Left lung (tissue), 10 donors: ENCODE data around the gene DBNL. TPM values are rescaled to one million over a fixed set of nuclear protein-coding genes. Genes with fewer than 3 reads are reported as not detected.

Experiments used
- ATAC-seq: fragments of 200-7000 bp; cut with Tn5 transposase; one replicate; pipeline ENCODE4 v1.9.1; 2020; ENCODE audit warnings: moderate library complexity
- DNase-seq, 4 donors: peaks; one replicate each; pipeline ENCODE4 v3.0.0-alpha.2; 2013 to 2020
- H3K27ac ChIP-seq, 2 donors: fragments of 200-600 bp; sonication (generic) in 1 of 2; one replicate each; pipeline versions ENCODE4 v1.5.0 to v1.8.0; 2020 to 2021
- H3K27me3 ChIP-seq, 2 donors: fragments of 200-600 bp; sonication (generic) in 1 of 2; one replicate each; pipeline versions ENCODE4 v1.5.0 to v1.8.0; 2020 to 2021
- H3K36me3 ChIP-seq, 2 donors: fragments of 200-600 bp; sonication (generic) in 1 of 2; one replicate each; pipeline versions ENCODE4 v1.5.0 to v1.8.0; 2020 to 2021
- H3K4me1 ChIP-seq, 2 donors: fragments of 200-600 bp; one replicate each; pipeline ENCODE4 v1.8.0; 2021
- H3K4me3 ChIP-seq, 2 donors: fragments of 200-600 bp; sonication (generic) in 1 of 2; one replicate each; pipeline versions ENCODE4 v1.5.0 to v1.8.0; 2020 to 2021; ENCODE audit warnings: mild to moderate bottlenecking in 1 of 2
- H3K9me3 ChIP-seq, 2 donors: fragments of 200-600 bp; sonication (generic) in 1 of 2; one replicate each; pipeline versions ENCODE4 v1.5.0 to v1.8.0; 2020 to 2021
- CTCF ChIP-seq, 2 donors: fragments of 200-600 bp; sonication (generic) in 1 of 2; IDR thresholded peaks; one replicate each; pipeline versions ENCODE4 v1.5.0 to v1.8.0; 2021; ENCODE audit warnings: antibody characterized with exemption in 2 of 2
- intact Hi-C, 2 donors: fragments of 100-400 bp; cut with DNase I; formaldehyde crosslinking; loops; one replicate each; pipeline versions ENCODE4 v1.11.2 to v1.14.2; 2022
- polyA plus RNA-seq, 6 donors: library from polyadenylated mRNA; unstranded; fragments of 120-200 nt; gene quantifications; one replicate each; pipeline ENCODE4 v1.2.1, GENCODE V29; 2013; ENCODE audit not compliant: insufficient read length in 6 of 6
- total RNA-seq, 2 donors: library from RNA; stranded (reverse); fragmentation: NEBNext Ultra II Directional; extraction: Animal tissue kit (Norgen Biotek cat#: 25700); gene quantifications; one replicate each; pipeline ENCODE4 v1.2.1, GENCODE V29; 2021
- donor health status: DM: no; HTN: yes; CAD: no.
- donor health status: DM: no; HTN: no; CAD: no.

DBNL gene
- total and polyA plus RNA-seq, 8 donors, result 57.2 to 119 (median 69.5) TPM

DNA sequence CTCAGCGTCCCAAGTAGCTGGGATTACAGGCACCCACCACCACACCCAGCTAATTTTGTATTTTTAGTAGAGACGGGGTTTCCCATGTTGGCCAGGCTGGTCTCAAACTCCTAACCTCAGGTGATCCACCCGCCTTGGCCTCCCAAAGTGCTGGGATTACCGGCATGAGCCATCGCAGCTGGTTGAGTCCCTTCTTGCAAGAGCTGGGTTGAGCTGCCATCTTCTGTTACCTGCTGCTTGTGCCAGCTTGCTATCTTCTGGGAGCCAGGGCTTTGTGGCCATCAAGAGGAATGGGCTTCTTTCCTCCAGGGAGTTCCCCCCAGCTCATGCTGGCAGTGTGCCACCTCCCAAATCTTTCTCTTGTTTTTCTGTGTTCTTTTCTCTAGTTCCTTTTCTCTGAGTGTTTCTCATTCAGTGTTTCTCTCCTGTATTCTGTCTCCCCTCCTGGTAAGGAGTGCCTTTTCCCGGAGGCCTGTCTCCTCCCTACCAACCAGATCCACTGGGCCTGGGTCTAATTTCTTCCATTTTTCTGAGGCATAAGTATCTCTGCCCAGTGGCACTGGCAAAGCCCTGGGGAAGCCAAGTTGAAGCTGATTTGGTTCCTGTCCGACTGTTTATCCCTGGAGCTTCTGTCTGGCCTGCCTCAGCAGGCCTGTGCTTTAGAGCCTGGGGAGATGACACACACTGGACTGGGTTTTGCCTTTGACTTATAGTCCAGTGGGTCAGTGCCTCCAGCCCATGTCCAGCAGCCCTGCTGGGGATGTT lies 3.7 kb downstream of the DBNL start:
- intact Hi-C loops, result no loop called here
- Histone ChIP-seq H3K27ac (no peak overlapping the region), H3K9me3 (no peaks in the 10 kb centered on the region), H3K27me3 (no peaks in the 10 kb centered on the region), H3K4me1 (peaks cover 17 to 76% of the 10 kb centered on the region in 2 donors), H3K36me3 (peaks cover 0 to 51% of the 10 kb centered on the region in 2 donors), H3K4me3 (no peak overlapping the region)
- ATAC-seq, result no peak
- no peak for DNase-seq
- no peak for TF ChIP-seq CTCF (IDR thresholded peaks at IDR 0.05)

DNA sequence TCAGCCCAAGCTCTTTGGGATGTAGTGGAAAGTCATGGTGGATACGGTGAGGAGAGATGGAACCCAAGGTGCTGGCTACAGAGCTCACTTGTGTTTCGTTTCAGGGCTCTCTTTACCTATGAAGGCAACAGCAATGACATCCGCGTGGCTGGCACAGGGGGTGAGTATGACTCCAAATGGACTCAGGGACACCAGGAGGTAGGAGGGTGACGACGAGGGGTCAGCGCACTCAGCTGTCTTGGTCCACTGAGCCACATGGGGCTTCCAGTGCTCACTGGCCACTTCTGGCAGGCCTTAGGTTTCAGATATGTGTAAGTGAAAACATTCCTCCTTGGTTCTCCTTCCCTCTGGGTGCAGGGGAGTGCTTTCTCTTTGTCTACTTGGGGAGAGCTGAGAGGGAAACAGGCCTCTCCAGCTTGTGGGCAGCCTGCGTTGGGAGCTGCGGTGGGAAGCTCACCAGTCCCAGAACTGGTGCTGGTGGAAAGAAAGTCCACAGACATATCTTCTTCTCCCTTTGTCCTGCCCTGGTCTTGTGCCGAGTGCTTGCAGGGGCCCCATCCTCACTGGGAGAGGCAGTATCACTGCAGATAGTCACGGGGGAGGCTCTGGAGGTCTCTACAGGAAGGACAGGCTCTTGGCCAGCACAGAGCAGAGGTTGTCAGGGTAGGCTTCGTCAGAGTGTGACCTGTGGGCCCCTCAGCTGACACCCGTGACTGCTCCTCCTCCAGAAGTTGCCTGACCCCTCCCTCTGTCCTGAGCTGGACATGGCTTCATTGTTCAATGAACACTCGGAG lies 5.8 kb downstream of the DBNL start:
- Histone ChIP-seq H3K4me1 (peaks cover 12 to 65% of the 10 kb centered on the region in 2 donors), H3K9me3 (no peaks in the 10 kb centered on the region), H3K36me3 (peaks cover 0 to 73% of the 10 kb centered on the region in 2 donors), H3K27me3 (no peaks in the 10 kb centered on the region), H3K27ac (no peak overlapping the region), H3K4me3 (no peak overlapping the region)
- peak in 1 of 4 donors; percentile 27 for DNase-seq
- no peak for ATAC-seq
- no peak for TF ChIP-seq CTCF (IDR thresholded peaks at IDR 0.05)
- intact Hi-C loops, result no loop called here

DNA sequence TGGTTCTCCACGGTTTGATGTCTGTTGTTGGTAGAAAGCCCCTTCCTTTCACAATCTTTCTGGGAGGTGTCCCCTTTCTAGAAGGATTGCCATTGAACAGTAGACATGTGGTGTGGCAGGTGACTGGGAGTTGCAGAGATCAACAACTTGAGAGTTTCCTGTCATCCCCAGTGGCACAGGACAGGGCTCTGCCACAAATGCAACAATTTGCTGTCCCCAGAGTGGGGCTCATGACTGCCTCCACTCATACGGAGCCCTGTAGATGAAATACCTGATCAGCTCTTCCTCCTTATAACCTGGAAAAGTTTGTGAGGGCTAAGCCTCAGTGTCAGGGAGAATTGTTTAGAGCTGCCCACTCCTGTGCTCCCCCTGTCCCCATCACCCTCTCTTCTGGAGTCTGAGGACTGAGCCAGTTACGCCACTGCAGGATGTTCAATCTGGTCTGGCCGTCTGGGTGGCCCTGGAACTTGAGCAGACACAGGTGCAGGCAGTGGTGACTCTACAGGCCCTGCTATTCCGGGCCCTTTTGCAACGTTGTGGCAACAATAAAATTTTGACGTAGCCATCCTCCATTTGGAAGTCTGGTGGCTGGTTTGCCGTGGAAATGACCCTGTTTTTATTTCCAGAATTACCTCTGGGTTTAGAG lies 6.5 kb downstream of the DBNL start:
- Histone ChIP-seq H3K27me3 (no peaks in the 10 kb centered on the region), H3K27ac (no peak overlapping the region), H3K4me3 (no peak overlapping the region), H3K36me3 (peaks cover 0 to 80% of the 10 kb centered on the region in 2 donors), H3K4me1 (peaks cover 5 to 58% of the 10 kb centered on the region in 2 donors), H3K9me3 (no peaks in the 10 kb centered on the region)
- ATAC-seq, result no peak
- intact Hi-C loops, result no loop called here
- TF ChIP-seq CTCF (IDR thresholded peaks at IDR 0.05), result no peak
- DNase-seq, result peak in 1 of 4 donors; percentile 39

- no peak for ATAC-seq
- Histone ChIP-seq H3K36me3 (peaks cover 0 to 87% of the 10 kb centered on the region in 2 donors), H3K4me3 (no peak overlapping the region), H3K9me3 (no peaks in the 10 kb centered on the region), H3K27me3 (no peaks in the 10 kb centered on the region), H3K27ac (no peak overlapping the region), H3K4me1 (peaks cover 0 to 51% of the 10 kb centered on the region in 2 donors)
- no peak for DNase-seq
- intact Hi-C loops, result no loop called here
- no peak for TF ChIP-seq CTCF (IDR thresholded peaks at IDR 0.05)
Measured at GRCh38 chr7:44051611-44052220, 7.2 kb downstream of the DBNL start.
